Measurements from ENCODE around the gene DNAH1. TPM values are rescaled to one million over a fixed set of nuclear protein-coding genes. Genes with fewer than 3 reads are reported as not detected.

Gene DNAH1
- total and polyA plus RNA-seq, 2 experiments from 2014 or later = 4.0 to 4.2 TPM

GRCh38 chr3:52308308-52308707 lies 7.8 kb upstream of the DNAH1 start:
- Histone ChIP-seq H3K9me3 (ENCODE audit: low read depth) (no peaks in the 10 kb centered on the region), H3K9me2 (replicated peaks; ENCODE audit: insufficient read depth) (no peaks in the 10 kb centered on the region), H2AFZ (no peak overlapping the region), H3K27me3 (no peaks in the 10 kb centered on the region), H3K27ac (no peak overlapping the region), H3K4me3 (no peak overlapping the region), H3K4me2 (no peak overlapping the region), H3K4me1 (ENCODE audit: insufficient read depth) (no peaks in the 10 kb centered on the region), H4K20me1 (ENCODE audit: insufficient read depth, poor library complexity, severe bottlenecking) (no peaks in the 10 kb centered on the region), H3K36me3 (replicated peaks; ENCODE audit: insufficient read depth, low read depth) (no peaks in the 10 kb centered on the region), H3K79me2 (no peaks in the 10 kb centered on the region)
- 92% methylated on average over 1 of the region's 1 CpG for WGBS (ENCODE audit: low lambda C conversion rate, missing lambda C conversion rate)
- no peak for TF ChIP-seq EZH2phosphoT487 (IDR thresholded peaks at IDR 0.05; ENCODE audit: low read depth, severe bottlenecking, unreplicated experiment)
- no peak for TF ChIP-seq EZH2 (IDR thresholded peaks at IDR 0.05; ENCODE audit: borderline replicate concordance)
- no peak for TF ChIP-seq CTCF (IDR thresholded peaks at IDR 0.05; ENCODE audit: poor library complexity)
- no peak for DNase-seq (ENCODE audit: low spot score)

GRCh38 chr3:52310861-52311575 lies 5.1 kb upstream of the DNAH1 start:
- no peaks in the 10 kb centered on the region for H4K20me1 ChIP-seq (ENCODE audit: insufficient read depth, poor library complexity, severe bottlenecking)
- TF ChIP-seq EZH2 (IDR thresholded peaks at IDR 0.05; ENCODE audit: borderline replicate concordance) (no peak), CTCF (IDR thresholded peaks at IDR 0.05; ENCODE audit: poor library complexity) (no peak), EZH2phosphoT487 (IDR thresholded peaks at IDR 0.05; ENCODE audit: low read depth, severe bottlenecking, unreplicated experiment) (no peak)
- H3K79me2 ChIP-seq = no peaks in the 10 kb centered on the region
- no peak overlapping the region for H3K4me2 ChIP-seq
- H2AFZ ChIP-seq = no peak overlapping the region
- DNase-seq (ENCODE audit: low spot score) = no peak
- H3K9me3 ChIP-seq (ENCODE audit: low read depth) = no peaks in the 10 kb centered on the region
- no peaks in the 10 kb centered on the region for H3K9me2 ChIP-seq (replicated peaks; ENCODE audit: insufficient read depth)
- H3K27me3 ChIP-seq = no peaks in the 10 kb centered on the region
- no peak overlapping the region for H3K27ac ChIP-seq
- H3K4me1 ChIP-seq (ENCODE audit: insufficient read depth) = no peaks in the 10 kb centered on the region
- no peak overlapping the region for H3K4me3 ChIP-seq
- WGBS (ENCODE audit: low lambda C conversion rate, missing lambda C conversion rate) = 83% methylated on average over 9 of the region's 9 CpGs
- H3K36me3 ChIP-seq (replicated peaks; ENCODE audit: insufficient read depth, low read depth) = no peaks in the 10 kb centered on the region

GRCh38 chr3:52311576-52312119 lies 4.5 kb upstream of the DNAH1 start:
- no peak overlapping the region for H3K27ac ChIP-seq
- no peaks in the 10 kb centered on the region for H3K4me1 ChIP-seq (ENCODE audit: insufficient read depth)
- H3K9me3 ChIP-seq (ENCODE audit: low read depth) = no peaks in the 10 kb centered on the region
- no peaks in the 10 kb centered on the region for H3K36me3 ChIP-seq (replicated peaks; ENCODE audit: insufficient read depth, low read depth)
- no peak for DNase-seq (ENCODE audit: low spot score)
- H2AFZ ChIP-seq = no peak overlapping the region
- TF ChIP-seq EZH2 (IDR thresholded peaks at IDR 0.05; ENCODE audit: borderline replicate concordance) = no peak
- TF ChIP-seq EZH2phosphoT487 (IDR thresholded peaks at IDR 0.05; ENCODE audit: low read depth, severe bottlenecking, unreplicated experiment) = no peak
- no peak for TF ChIP-seq CTCF (IDR thresholded peaks at IDR 0.05; ENCODE audit: poor library complexity)
- no peaks in the 10 kb centered on the region for H3K79me2 ChIP-seq
- no peaks in the 10 kb centered on the region for H4K20me1 ChIP-seq (ENCODE audit: insufficient read depth, poor library complexity, severe bottlenecking)
- H3K9me2 ChIP-seq (replicated peaks; ENCODE audit: insufficient read depth) = no peaks in the 10 kb centered on the region
- no peaks in the 10 kb centered on the region for H3K27me3 ChIP-seq
- 79% methylated on average over 7 of the region's 9 CpGs for whole genome bisulfite sequencing (ENCODE audit: low lambda C conversion rate, missing lambda C conversion rate)
- H3K4me2 ChIP-seq = no peak overlapping the region
- no peak overlapping the region for H3K4me3 ChIP-seq

All from hepatocyte (in vitro differentiated cells).